ENCODE data around the gene SLPI.

Gene SLPI

DNA sequence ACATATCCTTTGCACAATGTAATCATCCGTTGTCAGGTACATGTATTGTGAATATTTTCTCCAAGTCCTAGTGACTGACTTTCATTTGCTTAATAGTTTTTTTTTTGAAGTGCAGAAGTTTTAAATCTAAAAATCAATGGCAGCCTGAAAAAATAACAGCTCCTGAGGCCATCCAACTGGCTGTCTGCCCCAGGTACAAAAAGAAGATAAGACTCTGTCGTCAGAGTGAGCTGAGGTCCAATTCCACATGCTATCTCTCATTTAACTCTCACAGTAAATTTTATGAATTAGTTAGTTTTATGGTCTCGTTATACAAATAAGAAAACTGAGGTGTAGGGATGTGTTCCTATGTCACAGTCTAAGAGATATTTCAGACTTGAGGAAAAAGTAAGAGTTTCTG, 21.0 kb upstream of the SLPI start:
- no peak for DNase-seq (ENCODE audit: low read depth, low spot score)

DNA sequence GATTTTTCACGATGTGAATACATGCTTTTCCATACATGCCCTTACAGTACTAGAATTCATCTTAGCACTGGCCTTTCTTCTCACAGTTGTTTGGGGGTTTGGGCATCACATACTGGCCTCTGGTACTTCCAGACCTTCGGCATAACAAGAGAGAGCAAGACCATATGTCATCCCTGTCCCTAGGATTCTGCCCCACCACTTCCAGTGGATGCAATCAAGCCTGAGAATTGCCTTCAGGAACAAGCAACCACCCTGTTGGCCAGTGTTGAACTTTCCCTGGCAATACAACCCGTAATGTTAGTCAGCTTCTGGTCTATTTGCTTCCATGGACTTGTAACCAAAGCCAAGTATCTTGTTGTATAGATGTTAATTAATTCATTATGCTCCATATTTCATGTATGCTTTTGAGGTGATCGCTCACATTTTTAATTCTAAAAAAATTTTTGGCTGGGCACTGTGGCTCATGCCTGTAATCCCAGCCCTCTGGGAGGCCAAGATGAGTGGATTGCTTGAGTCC, 15.4 kb upstream of the SLPI start:
- DNase-seq (ENCODE audit: low read depth, low spot score), result no peak

- no peak for DNase-seq (ENCODE audit: low read depth, low spot score)
Observed at GRCh38 chr20:45269056-45269455, 14.7 kb upstream of the SLPI start.

DNA sequence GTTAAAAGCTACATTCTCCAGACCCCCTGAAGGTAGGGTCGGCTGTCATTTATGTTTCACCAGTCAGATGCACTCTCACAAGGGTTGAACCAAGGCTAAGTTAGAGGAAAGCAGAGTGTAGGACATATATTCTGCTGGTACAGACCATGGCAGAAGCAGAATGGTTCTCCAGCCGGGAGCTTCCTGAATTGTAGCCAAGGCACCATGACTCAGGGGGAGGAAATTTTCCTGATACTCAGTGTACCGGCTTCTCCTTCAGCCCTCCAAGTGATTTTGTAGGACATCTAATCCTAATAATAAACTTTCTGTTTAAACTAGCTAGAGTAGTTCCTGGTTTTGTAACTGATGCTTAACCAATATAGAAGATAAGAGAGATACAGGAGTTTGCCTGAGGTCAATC, 14.2 kb upstream of the SLPI start:
- no peak for DNase-seq (ENCODE audit: low read depth, low spot score)

GRCh38 chr20:45266977-45267376, 12.6 kb upstream of the SLPI start:
- DNase-seq (ENCODE audit: low read depth, low spot score), result no peak

- no peak for DNase-seq (ENCODE audit: low read depth, low spot score)
Observed at GRCh38 chr20:45263556-45264266, 9.3 kb upstream of the SLPI start.

DNA sequence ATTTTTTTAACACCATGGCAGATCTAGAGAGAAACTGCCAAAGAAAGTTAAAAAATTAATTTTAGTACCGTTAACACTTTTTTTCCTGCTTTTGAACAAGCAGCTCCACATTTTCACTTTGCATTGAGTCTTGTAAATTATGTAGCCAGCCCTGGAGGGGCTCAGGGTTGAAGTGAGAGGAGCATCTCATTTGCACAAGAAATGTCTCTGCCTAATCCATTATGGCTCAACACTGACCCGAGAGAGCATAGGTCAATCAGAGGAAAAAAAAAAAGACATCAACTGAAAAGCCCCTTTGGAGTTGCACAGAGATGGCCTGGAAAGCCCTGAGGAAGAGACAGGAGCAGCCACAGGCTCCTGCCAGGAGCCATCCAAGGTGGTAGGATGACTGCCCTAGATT, 4.3 kb upstream of the SLPI start:
- peak; percentile 23 for DNase-seq (ENCODE audit: low read depth, low spot score)

- no peak for DNase-seq (ENCODE audit: low read depth, low spot score)
Observed at GRCh38 chr20:45258259-45258658, 3.9 kb upstream of the SLPI start.

GRCh38 chr20:45257711-45258110, 3.3 kb upstream of the SLPI start:
- no peak for DNase-seq (ENCODE audit: low read depth, low spot score)

DNA sequence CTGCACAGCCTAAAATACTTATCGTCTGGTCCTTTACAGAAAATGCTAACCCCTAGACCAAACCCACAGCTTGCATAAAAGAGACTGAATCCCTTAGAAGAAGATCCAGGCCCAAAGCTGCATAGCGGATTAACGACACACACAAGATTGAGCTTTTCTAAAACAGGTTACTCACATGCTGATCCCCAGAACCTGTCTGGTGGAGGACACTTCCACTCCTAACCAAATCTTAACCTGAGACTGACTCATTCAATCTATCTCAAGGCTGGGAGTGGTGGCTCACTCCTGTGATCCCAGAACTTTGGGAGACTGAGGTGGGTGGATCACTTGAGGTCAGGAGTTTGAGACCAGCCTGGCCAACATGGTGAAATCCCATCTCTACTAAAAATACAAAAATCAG, 2.8 kb upstream of the SLPI start:
- no peak for DNase-seq (ENCODE audit: low read depth, low spot score)

GRCh38 chr20:45253261-45253660, 1.1 kb downstream of the SLPI start:
- DNase-seq (ENCODE audit: low read depth, low spot score), result no peak

DNA sequence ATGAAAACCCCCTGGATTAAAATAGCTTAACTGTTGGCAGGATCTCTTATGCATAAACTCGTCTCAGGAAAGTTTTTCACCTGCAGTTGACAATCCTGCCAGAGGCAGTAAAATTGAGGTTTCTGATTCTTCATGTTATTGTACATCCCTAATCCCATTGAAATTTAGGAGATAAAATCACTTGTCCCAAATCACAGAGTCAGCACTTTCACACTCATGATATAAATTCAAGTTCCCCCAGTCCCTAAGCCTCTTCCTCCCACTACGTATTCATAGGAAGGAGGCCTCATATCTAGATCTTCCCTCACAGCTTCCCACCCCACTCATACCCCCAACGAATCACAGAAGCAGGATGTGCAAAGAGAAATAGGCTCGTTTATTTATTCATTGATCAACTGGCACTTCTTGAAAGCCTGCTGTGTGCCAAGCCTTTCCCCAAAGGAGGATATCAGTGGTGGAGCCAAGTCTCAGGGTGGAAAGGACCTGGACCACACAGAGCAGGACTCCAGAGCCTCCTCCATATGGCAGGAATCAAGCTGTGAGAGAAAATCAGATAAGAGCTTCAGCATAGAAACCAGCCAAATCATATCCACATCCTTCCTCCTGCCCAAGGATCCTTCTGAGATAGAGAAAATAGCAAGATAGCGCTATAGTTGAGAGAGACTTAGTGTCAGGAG, 2.3 kb downstream of the SLPI start:
- DNase-seq (ENCODE audit: low read depth, low spot score), result no peak

- no peak for DNase-seq (ENCODE audit: low read depth, low spot score)
Observed at GRCh38 chr20:45248609-45249008, 5.8 kb downstream of the SLPI start.

DNA sequence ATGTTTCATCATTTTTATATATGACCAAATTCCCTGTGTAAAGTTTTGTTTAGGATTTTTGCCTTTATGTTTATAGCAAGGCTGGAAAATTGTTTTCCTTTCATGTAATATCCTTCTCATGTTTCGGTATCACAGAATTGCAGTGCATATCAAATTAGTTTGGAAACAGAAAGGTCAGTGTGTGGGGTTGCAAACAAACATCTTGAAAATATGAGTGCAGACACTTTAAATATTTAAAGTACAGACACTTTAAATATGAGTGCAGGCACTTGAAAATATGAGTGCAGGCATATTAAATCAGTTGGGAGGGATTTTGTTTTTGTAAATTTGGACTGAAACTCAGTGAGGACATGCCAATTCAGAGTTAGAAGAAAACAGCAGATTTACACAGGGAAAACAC, 6.5 kb downstream of the SLPI start:
- no peak for DNase-seq (ENCODE audit: low read depth, low spot score)

- DNase-seq (ENCODE audit: low read depth, low spot score), result no peak
Observed at GRCh38 chr20:45246109-45246508, 8.3 kb downstream of the SLPI start.

DNA sequence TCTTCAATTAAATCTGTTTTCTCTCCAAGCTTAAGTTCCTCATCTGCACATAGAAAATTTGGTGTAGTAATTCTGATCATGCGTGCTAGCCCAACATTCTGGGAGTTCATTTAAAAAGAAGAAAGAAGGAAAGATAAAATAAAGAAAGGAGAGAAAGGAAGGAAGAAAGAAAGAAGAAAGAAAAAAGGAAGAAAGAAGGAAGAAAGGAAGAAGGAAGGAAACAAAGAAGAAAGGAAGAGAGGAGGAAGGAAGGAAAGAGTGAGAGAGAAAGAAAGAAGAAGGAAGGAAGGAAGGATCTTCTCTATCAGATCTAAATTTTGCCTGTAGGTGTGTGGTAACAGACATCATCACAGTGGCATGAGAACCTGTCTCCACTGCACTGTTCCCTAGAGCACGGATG, 16.2 kb downstream of the SLPI start:
- no peak for DNase-seq (ENCODE audit: low read depth, low spot score)

- DNase-seq (ENCODE audit: low read depth, low spot score), result peak; percentile 58
Observed at GRCh38 chr20:45235995-45236394, 18.4 kb downstream of the SLPI start.

DNA sequence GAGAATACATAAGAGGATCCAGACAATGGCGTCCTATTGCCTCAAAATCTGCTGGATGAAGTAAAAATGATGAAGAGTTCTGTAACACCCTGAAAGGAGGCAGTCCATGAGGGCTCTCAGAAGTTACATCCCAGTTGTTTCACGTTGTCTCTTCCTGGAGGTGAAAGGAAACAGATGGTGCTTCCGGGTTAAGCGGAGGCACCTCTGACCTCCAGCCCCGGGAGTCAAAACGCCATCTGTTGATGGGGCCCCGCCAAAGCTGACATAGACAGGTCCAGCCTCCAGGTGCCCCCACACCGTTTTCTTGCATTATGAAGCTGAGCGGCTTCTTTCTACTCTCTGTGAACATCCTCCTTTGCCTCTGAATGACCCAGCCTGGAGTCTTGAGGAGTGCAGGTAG, 23.7 kb downstream of the SLPI start:
- DNase-seq (ENCODE audit: low read depth, low spot score), result no peak

DNA sequence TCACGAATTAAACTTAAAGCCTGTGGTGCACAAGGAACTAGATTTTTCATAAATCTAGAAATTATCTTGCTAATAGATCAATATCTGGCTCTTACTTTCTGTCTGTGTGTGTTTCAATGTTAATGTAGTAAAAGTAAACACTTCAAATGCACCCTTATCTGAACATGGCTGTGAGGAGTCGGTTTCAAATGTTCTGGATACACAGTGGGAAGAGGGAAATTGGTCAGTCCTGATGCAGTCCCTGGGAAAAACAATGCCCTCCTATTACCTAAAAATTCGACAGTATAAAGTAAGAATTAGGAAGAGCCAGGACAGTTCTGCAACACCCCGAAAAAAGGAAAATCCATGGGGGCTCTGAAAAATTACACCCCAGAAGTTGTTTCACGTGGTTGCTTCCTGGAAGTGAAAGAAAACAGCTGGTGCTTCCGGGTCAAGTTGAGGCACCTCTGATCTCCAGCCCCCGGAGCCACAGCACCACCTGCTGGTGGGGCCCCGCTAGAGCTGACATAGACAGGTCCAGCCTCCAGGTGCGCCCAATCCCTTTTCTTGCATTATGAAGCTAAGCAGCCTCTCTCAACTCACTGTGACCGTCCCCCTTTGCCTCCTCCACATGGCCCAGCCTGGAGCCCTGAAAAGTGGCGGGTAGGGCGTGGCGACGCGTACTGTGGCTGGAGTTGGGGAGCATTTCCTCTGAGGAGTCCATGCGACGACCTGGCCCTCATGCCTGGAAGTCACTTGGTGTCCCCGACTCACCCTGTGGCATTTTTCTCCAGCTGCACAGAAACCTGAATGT, 24.9 kb downstream of the SLPI start:
- peak; percentile 66 for DNase-seq (ENCODE audit: low read depth, low spot score)

DNA sequence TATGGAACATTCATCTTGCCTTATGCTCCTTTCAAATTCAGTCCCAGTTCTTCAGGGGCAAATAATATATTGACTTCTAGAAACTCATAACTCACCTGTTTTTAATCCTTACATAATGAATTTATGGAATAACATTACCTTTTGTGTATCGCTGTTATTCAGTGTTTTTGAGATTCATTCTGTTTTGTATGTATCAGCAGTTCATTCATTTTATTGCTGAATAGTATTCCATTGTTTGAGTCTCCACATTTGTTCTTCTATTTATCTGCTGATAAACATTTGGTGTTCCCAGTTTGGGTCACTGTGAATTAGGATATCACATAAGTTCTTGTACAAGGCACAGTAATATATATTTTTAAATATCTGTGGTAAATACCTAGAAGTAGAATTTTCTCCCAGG, 28.1 kb downstream of the SLPI start:
- no peak for DNase-seq (ENCODE audit: low read depth, low spot score)

- DNase-seq (ENCODE audit: low read depth, low spot score), result no peak
Observed at GRCh38 chr20:45223136-45223535, 31.2 kb downstream of the SLPI start.

DNA sequence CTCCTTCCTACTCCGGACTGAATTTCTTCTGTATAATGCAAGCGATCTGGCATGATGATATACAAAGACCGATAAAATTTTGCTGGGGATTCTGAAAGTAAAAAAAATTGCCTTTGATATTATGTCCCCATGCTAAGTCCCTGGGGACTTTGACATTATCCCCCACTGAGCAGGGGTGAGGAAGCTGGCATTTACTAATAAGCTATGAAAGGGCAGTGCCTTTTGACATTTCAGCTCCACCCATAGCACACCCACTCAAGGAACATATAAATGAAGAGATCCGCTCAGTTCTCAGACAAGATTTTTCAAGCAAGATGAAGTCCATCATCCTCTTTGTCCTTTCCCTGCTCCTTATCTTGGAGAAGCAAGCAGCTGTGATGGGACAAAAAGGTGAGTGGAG, 33.3 kb downstream of the SLPI start, which contains the start of gene SEMG2:
Gene SEMG2 (plus strand): TSS at position 298 of the 400 bp plus-strand sequence. CDS start 17 bp downstream, at position 315.
- no peak for DNase-seq (ENCODE audit: low read depth, low spot score)
